CD4-positive, alpha-beta T cell treated with Interleukin-6 at 100 ng/mL for 8 hours (primary cell): ENCODE measurements around the gene CDYL2.
"Not testable (repeated sequence)": the region's sequence is repeated elsewhere in the genome, so short reads cannot be mapped to it uniquely, and the experiment has no call there.

ENCODE experiments used
- DNase-seq: peaks from one replicate; pipeline ENCODE4 v3.0.0-alpha.2; 2020; ENCODE audit warnings: mixed read lengths, low spot score

The CDYL2 gene

DNA sequence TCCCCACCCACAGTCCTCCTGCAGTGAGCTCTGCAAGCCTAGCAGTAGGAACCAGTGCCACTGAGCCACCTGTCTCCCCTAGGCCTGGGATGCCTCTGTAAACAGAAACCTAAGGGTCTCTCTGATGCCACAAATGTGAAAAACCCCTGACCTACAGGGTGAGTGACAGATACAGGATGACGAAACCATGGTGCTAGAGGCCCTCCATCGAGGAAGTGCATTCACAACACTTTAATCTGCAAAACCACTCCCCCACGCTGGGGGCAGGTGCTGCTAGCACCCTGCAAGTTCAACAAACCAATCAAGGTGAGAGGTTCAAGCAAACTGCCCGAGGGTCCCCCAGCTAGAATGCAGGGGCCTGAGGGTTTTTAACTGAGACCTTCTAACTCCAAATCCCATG, 59.5 kb downstream of the CDYL2 start:
- no peak for DNase-seq

DNA sequence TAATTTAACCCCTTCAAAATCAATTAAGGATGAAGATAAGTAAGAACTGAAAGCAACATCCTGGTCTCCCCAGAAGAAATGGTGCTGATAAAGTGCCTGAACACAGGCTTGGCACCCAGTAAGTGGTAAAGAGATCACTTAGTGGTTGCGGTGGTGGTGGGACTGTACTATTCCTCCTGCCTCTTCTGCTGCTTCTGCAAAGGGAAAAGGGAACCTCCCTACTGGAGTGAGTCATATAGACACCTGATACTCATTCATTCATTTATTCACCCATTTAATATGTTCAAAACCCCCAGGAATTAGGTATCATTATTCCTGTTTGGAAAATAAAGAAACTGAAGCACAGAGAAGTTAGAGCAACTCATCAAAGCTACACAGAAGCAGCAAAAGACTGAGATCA, 60.6 kb downstream of the CDYL2 start:
- no peak for DNase-seq

DNA sequence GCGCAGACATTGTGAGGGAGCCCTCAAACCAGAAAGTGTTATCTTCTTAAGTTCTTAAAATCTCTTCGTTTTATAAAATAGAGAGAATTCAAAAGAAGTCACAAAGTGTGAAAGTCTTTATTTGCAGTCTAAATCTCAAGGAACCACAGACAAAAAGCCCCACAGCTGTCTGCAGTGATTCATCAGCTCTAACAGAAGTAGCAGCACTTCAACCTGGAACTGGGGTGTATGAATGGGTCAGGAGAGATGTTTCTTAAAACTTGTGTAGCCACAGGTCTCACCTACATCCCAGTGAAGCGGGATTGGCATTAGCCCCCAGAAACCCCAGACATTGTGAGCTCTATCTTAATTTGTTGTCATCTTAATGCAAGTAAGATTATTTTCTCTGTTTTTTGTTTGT, 61.1 kb downstream of the CDYL2 start:
- no peak for DNase-seq

DNA sequence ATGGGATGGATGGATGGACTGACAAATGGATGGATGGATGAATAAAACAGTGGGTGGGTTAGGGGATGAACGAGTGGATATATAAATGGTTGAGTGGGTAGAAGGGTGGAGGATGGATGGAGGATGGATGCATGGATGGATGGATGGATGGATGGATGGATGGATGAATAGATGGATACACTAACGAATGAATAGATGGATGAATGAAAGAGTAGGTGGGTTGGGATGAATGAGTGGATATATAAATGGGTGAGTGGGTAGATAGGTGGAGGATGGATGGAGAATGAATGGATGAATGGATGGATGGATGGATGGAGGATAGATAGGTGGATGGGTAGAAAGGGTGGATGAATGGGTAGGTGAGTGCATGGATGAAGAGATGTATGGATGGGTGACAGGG, 62.1 kb downstream of the CDYL2 start:
- no peak for DNase-seq

DNA sequence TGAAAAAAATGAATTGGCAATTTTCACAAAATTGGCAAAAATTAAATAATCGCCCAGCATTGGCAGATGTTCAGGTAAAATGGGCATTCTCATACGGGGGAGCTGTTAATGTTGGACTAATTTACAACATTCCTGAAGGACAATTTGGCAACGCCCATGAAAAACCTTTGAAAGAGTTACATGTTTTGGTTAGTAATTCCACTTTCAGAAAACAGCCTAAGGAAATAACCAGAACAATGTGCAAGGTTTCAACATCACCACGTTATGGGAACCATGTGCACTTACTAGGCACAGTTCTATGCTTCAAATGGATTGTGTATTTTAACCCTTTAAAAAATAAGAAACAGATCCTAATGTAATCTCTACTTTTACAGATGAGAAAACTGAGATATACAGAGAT, 62.7 kb downstream of the CDYL2 start:
- no peak for DNase-seq

DNA sequence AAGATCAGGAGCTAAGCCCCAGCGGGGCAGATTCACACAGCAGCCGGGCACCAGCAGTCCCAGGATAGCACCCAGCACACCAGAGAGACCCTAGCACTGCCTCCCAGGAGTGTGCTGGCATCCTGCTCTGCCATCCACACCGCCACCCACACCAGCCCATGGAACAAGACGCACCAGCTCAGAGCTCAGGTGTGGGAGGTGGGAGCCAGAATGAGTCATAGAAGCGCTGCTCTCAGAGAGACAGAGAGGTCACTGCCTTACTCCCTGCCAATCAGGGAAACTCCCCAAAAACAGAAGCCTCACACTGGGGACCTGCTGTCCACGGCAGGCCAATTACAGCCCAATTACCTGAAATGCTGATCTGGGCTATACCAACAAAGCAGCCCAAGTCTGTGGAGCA, 64.9 kb downstream of the CDYL2 start:
- no peak for DNase-seq

DNA sequence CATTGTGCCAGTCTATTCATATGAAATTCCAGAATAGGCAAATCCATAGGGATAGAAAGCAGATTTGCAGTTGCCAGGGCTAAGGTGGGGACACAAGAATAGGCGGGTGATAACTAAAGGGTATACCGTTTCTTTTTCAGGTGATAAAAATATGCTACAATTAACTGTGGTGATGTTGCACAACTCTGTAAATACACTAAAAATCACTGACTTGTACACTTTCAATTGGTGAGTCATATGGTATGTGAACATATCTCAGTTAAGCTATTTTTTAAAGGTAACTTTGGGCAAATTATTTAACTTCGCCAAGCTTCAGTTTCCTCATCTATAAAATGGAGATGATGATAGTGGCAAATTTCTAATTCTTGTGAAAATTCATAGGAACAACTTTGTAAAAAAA, 65.9 kb downstream of the CDYL2 start:
- no peak for DNase-seq

DNA sequence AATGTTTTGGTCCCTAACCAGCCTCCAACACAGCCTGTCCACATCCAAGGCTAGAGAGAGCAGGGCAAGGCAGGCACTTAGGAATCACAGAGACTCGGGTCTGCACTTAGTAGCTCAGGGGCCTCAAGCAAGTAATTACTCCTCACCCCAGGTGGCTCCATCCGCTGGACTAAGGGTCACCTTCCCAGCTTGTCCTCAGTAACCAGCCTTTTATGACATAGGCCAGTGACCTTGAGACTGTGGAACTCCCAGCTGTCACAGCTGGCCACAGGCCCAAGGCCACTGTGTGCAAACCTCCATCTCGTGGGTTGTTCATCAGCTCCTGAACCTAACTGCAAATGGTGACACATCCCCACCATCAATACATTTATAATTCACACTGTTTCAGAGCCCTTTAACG, 68.6 kb downstream of the CDYL2 start:
- DNase-seq: no peak

DNA sequence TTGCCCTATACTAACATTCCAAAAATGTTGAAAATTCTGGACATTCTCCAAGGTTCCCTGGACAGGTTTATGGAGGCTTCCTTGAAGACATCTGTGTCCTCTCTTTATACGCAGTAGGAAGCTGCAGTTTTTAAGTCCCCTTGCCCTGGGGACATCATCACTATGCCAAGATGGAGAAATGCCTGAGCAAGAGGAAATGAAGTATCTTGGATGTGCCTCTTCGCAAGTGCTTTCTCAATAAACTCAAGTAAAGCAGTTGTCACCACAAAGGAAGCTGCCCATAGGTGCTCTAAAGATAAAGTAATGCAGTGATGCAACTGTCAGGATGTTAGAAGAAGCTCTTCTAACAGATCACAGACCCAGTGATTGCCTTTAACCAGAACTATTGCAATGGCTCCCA, 71.0 kb downstream of the CDYL2 start:
- no peak for DNase-seq

DNA sequence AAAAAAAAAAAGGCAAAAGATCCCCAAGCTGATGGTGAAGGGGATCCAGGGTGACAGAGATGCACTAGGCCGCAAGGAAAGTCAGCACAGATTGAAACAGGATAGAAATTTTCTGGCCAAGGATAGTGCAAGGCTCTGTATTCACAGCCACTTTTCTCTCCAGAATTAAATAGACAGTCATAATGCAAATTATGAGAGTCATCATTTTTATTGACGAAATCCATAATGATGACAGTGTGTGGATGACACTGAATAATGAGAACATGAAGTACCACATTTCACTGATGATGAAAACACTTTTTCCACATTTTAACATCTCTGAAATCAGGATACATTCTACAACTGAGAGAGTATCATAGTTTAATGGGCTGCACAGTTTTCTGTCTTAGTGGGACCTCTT, 72.5 kb downstream of the CDYL2 start:
- no peak for DNase-seq

DNA sequence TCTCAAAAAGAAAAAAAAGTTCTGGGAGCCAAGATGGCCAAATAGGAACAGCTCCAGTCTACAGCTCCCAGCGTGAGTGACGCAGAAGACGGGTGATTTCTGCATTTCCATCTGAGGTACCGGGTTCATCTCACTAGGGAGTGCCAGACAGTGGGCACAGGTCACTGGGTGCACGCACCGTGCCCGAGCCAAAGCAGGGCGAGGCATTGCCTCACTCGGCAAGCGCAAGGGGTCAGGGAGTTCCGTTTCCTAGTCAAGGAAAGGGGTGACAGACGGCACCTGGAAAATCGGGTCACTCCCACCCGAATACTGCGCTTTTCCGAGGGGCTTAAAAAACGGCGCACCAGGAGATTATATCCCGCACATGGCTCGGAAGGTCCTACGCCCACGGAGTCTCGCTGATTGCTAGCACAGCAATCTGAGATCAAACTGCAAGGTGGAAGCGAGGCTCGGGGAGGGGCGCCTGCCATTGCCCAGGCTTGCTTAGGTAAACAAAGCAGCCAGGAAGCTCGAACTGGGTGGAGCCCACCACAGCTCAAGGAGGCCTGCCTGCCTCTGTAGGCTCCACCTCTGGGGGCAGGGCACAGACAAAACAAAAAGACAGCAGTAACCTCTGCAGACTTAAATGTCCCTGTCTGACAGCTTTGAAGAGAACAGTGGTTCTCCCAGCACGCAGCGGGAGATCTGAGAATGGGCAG, 77.2 kb downstream of the CDYL2 start:
- DNase-seq: not testable (repeated sequence)

DNA sequence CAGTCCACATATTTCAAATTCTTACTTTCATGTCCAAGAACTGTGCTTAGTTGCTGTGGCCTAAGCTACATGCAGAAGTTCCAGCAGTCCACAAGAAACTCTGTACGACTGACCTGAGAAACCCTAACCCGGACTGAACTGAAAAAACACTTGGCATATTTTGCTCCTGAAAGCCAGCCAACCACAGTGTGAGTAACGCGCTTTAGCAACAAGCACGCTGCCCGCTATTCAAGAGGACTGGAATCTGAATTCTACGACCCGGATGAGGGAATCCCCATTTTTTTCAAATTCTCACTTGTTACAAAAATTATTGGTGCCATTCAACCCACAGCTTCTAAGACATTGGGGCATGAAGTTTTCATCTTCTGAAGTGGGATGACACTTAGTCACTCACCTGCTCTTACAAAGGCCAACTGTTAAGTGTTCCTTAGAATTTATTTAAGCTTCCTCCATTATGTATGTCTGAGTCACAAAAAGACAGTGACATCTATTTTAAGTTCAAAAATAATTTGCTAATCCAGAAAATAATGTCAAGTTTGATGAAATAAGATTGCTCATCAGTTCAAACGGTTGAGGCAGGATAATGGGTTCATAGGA, 78.7 kb downstream of the CDYL2 start:
- no peak for DNase-seq

DNA sequence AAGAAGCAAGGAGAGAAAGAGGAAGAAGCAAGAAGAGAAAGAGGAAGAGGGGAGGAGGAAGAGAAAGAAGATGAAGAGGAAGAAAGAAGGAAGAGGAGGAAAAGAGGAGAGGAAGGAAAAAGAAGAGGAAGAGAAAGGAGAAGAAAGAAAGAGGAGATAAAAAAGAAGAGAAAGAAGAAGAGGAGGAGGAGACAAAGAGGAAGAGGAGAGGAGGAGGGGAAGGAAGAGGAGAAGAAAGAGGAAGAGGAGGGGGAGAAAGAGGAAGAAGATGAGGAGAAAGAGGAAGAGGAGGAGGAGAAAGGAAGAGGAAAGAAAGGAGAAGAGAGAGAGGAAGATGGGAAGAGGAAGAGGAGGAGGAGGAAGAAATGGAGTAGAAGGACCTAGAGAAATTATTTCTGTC, 80.4 kb downstream of the CDYL2 start:
- no peak for DNase-seq

DNA sequence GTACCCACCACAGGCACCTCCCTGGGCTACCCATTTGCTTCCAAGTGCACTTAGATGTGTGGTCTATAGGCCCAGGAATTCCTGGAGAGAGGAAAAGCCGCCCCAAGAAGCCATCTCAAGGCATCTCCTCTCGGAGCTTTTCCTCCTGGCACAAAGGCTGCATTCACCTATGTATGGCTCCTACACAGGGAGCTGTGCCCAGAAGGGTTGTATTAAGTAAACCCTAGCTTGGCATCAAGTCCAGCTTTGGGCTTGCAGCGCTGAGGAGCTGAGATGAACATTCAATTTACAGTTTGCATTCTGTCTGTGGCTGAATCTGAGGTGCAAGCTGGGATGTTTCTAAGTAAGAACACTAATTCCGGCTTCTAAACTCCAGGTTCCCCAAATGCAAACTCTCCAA, 81.3 kb downstream of the CDYL2 start:
- no peak for DNase-seq

DNA sequence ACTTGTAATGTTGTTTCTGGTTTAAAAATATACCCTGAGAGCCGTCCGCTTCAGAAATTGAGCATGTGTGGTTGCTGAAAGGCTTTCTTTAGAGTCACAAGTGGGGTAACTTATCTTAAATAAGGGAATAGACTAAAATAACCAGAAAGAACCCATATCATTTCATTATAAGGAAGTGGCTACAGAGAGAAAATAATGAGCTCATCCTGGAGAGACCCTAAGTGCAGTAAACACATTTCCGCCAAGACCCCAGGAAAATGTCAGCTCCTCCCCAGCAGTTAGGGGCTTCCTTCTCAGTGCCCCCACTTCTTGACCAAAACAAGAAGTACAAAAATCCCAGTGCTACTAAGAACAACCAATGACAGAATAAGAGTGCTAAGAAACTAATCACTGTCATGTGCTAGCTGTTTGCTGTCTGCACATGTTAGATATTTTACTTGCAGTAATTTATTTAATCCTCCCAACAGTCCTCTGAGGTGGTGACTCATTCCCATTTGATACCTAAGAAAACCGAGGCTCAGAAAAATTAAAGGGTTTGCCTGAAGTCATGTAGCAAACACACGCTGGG, 83.5 kb downstream of the CDYL2 start:
- DNase-seq: no peak

DNA sequence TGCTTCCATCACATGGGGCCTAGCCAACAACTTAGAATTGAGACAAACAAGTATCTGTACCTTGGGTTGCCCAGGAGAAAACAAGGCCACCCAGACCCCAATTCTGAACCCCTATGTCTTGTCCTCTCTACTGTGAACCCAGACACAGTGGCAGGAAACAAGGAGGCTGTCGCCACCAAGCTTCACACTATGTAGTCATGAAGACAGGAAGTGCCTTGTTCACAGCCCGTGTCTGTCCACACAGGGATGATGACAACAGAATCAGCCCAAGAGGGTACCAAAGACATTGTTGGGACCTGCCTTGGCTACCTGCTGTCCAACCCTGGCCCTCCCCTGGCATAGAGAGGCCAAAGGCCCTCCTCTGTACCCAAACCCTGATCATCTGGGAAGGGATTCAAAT, 84.8 kb downstream of the CDYL2 start:
- DNase-seq: peak; percentile 10

DNA sequence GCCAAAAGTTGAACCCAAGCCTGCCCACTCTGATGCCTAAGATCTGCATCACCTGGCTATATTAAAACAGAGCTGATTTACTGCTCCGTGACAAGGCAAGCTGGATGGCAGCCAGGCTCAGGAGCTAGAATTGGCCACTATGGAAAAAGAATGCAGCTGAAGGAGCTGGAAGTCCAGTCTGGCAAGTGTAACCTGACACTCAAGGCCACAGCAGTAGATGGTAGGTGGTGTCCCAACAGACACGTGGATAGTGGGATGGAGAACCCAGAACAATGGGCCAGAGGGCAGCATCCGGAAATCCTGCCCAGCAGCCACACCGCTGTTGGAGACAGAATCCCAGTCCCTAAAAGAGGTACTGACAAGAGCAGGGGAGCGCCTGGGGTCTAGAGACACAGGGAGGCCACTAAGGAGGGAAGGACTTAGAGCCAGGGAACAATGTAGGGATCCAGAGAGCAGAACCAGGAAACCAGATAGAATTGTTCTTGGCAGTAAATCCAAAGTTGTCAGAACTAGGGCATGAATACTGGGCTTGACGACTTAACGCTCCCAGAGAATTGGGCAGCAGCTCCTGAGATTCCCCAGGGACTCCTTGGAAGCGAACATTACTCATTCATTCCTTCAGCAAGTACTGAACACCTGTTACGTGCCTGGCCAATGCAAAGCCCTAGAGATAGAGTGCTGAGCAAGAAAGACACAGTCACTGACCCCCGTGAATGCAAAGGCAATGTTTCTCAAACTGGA, 85.7 kb downstream of the CDYL2 start:
- no peak for DNase-seq

DNA sequence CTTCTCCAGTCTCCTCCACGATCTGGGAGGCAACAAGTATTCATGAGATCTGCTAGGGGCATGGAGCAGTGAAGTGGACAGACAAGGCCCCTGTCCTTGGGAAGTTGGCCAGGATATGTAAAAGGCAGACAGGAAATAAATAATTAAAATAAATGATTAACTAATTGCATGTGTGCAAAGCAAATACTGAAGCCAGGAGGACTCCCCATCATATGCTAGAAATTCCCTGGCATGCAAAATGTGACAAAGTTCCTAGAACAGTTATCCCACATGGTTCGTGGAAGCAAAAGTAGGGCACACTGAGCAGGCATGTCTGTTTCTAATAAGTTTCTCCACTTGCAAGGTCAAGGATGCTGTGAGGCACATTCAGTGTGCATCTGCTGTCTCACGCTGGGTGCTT, 86.8 kb downstream of the CDYL2 start:
- DNase-seq: no peak

DNA sequence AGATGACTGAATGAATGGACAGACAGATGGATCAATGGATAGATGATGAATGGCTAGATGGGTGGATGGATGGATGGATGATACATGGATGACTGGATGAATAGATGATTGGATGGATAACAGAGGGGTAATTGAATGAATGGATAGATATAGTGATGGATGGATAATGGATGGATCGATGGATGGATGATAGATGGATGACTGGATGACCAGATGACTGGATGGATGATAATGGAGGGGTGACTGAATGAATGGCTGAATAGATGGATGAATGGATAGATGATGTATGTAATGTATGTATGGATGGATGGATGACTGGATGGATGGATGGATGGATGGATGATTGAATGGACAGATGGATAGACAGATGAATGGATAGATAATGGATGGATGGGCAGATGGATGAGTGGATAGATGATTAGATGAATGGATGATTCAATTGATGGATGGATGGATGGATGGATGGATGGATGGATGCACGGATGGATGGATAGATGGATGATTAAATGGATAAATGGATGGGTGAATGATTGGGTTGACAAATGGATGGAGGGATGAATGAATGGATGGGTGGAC, 87.7 kb downstream of the CDYL2 start:
- DNase-seq: no peak

DNA sequence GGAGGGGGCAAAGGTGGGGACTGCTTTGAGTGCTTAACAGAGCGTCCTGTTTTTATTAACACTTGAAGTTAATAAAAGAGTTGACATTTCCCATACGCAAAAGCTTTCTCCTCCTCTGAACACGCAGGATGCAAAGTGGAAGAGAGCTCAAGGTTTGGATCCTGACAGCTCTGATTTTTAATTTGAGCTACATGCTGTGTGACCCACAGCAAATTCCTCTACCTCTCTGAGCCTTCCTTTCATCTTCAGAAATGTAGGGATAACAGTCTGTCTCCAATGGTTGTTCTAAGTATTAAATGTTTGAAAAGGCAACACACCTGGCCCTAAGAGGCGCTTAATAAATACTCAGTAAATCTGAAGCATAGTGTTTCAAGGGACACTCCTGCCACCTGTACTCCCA, 93.0 kb downstream of the CDYL2 start:
- DNase-seq: no peak

DNA sequence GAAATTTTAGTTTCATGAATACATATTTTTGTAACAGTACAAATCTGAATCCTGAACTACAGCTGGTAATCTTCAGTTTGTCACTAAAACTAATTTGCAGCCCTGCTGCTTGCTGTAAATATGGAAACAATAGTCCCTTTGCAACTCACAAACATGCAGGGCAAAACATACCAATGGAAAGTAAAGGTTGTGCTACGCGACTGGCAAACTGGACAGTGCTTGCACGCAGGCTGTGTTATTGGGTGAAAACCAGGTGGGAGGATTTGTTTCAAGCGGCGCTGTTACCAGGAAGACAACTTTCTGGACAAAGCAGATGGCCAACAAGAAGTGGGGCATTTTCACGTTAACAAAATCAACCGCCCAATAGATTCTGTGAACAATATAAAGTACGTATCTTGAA, 93.5 kb downstream of the CDYL2 start:
- DNase-seq: no peak

DNA sequence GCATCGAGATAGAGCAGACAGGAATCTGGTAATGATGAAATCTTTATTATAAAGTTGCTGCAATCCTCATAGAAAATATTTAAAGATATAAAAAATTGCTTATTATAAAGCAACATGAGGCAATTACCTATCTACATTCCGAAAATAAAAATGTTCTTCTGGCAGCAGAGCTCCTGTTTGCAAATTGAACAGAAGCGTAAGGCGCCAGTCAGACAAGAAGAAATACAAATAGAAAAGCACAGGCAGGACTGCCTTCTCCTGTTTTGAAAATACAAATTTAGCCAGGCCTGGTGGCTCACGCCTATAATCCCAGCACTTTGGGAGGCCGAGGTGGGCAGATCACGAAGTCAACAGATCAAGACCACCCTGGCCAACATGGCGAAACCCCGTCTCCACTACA, 95.6 kb downstream of the CDYL2 start:
- DNase-seq: no peak

DNA sequence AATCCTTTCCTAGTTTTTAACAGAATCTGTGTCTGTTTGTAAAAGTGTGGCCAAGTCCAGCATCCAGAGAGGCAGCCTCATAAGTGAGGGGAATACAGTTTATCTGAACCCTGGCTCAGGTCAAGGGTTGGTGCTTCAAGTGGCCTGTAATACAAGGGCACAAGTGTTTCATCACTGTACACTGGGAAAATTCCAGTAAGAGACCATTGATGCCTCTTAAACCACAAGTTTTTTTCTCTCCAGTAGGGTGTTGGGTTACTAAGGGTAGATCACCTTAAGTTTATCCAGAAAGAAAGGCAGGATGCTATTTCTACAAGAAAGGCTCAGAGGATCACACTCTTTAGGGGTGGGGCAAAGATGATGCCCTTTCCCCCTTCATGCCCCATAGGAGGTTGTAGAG, 96.7 kb downstream of the CDYL2 start:
- no peak for DNase-seq
